SK-N-SH (cell line): ENCODE measurements around the gene SELENOP. TPM values are rescaled to one million over a fixed set of nuclear protein-coding genes. Genes with fewer than 3 reads are reported as not detected.

Experiments used
- CTCF ChIA-PET: fragments of 300-600, 350-600 bp; formaldehyde crosslinking; extraction: SDS; loops from one replicate; lab custom pipeline; 2021; lab: Yijun Ruan, JAX
- POLR2A ChIA-PET: fragments of 350-600 bp; sonication (Branson Sonifier 250); formaldehyde crosslinking; extraction: SDS; loops from one replicate; lab custom pipeline; 2020; ENCODE audit warnings: antibody characterized with exemption, inconsistent platforms; lab: Yijun Ruan, JAX
- DNase-seq: peaks from one replicate; pipeline ENCODE4 v3.0.0; 2012
- H2AFZ ChIP-seq: fragments of 200-600 bp; sonication (generic); 2 replicates; pipeline ENCODE4 v1.8.1; 2016; ENCODE audit warnings: antibody characterized with exemption, mild to moderate bottlenecking, low read depth
- H3F3A ChIP-seq: fragments of 200-600 bp; sonication (generic); replicated peaks from 2 replicates; pipeline ENCODE3; 2016; ENCODE audit warnings: antibody characterized with exemption, mild to moderate bottlenecking; ENCODE audit not compliant: insufficient read depth
- H3K27ac ChIP-seq, 2 experiments: fragments of 200-500 bp in 1 of 2; fragments of 200-600 bp in 1 of 2; sonication (Bioruptor generic) in 1 of 2; sonication (generic), shearing (Covaris generic) in 1 of 2; 2 replicates each; pipeline versions ENCODE4 v1.5.1 to v1.6.1; 2014 to 2016; ENCODE audit warnings: low read depth in 2 of 2, inconsistent platforms in 1 of 2, low read length in 1 of 2, mild to moderate bottlenecking in 1 of 2, mixed read lengths in 1 of 2
- H3K27me3 ChIP-seq: fragments of 200-600 bp; sonication (generic), shearing (Covaris generic); 2 replicates; pipeline ENCODE4 v1.6.1; 2016; ENCODE audit warnings: mixed run types; ENCODE audit not compliant: insufficient read depth
- H3K36me3 ChIP-seq, 2 experiments: fragments of 200-500 bp in 1 of 2; fragments of 200-600 bp in 1 of 2; sonication (Bioruptor generic) in 1 of 2; sonication (generic) in 1 of 2; replicated peaks in 1 of 2; 2 replicates each; pipeline versions ENCODE3 to v1.5.1; 2014 to 2016; ENCODE audit warnings: low read length in 1 of 2, mild to moderate bottlenecking in 1 of 2; ENCODE audit not compliant: insufficient read depth in 2 of 2, control insufficient read depth in 1 of 2
- H3K4me1 ChIP-seq, 2 experiments: fragments of 200-500 bp in 1 of 2; fragments of 200-600 bp in 1 of 2; sonication (Bioruptor generic) in 1 of 2; sonication (generic), shearing (Covaris generic) in 1 of 2; 2 replicates each; pipeline versions ENCODE4 v1.5.1 to v1.6.1; 2014 to 2016; ENCODE audit warnings: low read depth in 1 of 2, low read length in 1 of 2, mixed run types in 1 of 2; ENCODE audit not compliant: insufficient read depth in 2 of 2, control insufficient read depth in 1 of 2
- H3K4me2 ChIP-seq: fragments of 200-600 bp; sonication (generic), shearing (Covaris generic); 2 replicates; pipeline ENCODE4 v1.6.1; 2017; ENCODE audit warnings: mixed run types
- H3K4me3 ChIP-seq, 2 experiments: fragments of 200-500 bp in 1 of 2; fragments of 200-600 bp in 1 of 2; sonication (Bioruptor generic) in 1 of 2; sonication (generic), shearing (Covaris generic) in 1 of 2; 2 replicates each; pipeline versions ENCODE4 v1.5.1 to v1.8.1; 2014 to 2016; ENCODE audit warnings: low read depth in 2 of 2, inconsistent platforms in 1 of 2, low read length in 1 of 2, mild to moderate bottlenecking in 1 of 2, mixed read lengths in 1 of 2, moderate library complexity in 1 of 2
- H3K79me2 ChIP-seq: fragments of 200-600 bp; sonication (generic); 2 replicates; pipeline ENCODE4 v1.8.1; 2017; ENCODE audit warnings: mild to moderate bottlenecking; ENCODE audit not compliant: insufficient read depth
- H3K9ac ChIP-seq: fragments of 200-600 bp; sonication (generic); 2 replicates; pipeline ENCODE4 v1.6.1; 2017; ENCODE audit warnings: mixed run types
- H3K9me2 ChIP-seq: fragments of 200-600 bp; sonication (generic); 2 replicates; pipeline ENCODE4 v1.6.1; 2017; ENCODE audit warnings: mixed run types
- H3K9me3 ChIP-seq: fragments of 200-600 bp; sonication (generic); 2 replicates; pipeline ENCODE4 v1.6.1; 2017; ENCODE audit warnings: mixed run types, mild to moderate bottlenecking, moderate library complexity
- H4K20me1 ChIP-seq: fragments of 200-600 bp; sonication (generic); 2 replicates; pipeline ENCODE4 v1.6.1; 2017; ENCODE audit warnings: mild to moderate bottlenecking, mixed run types; ENCODE audit not compliant: insufficient read depth
- CTCF ChIP-seq: fragments of 200-600 bp; sonication (generic); IDR thresholded peaks from 2 replicates; pipeline ENCODE4 v1.6.1; 2017; ENCODE audit warnings: antibody characterized with exemption, mild to moderate bottlenecking, moderate library complexity
- EP300 ChIP-seq, 2 experiments: IDR thresholded peaks; 2 replicates each; pipeline versions ENCODE4 v1.4.0 to v1.6.1; 2012; ENCODE audit warnings: borderline replicate concordance in 1 of 2, low read depth in 1 of 2, low read length in 1 of 2
- FOXJ3 ChIP-seq: sonication (generic); formaldehyde crosslinking; IDR thresholded peaks from 2 replicates; pipeline ENCODE4 v1.5.1; 2020; ENCODE audit warnings: mild to moderate bottlenecking, missing genetic modification reagents
- FOXM1 ChIP-seq: IDR thresholded peaks from 2 replicates; pipeline ENCODE4 v1.4.0; 2012; ENCODE audit warnings: low read depth, mild to moderate bottlenecking
- GABPA ChIP-seq: IDR thresholded peaks from 2 replicates; pipeline ENCODE4 v1.4.0; 2012; ENCODE audit warnings: low read depth, mild to moderate bottlenecking
- GATA2 ChIP-seq: sonication (generic); formaldehyde crosslinking; IDR thresholded peaks from 2 replicates; pipeline ENCODE4 v1.5.0; 2020; ENCODE audit warnings: mild to moderate bottlenecking, missing genetic modification reagents
- JUND ChIP-seq: IDR thresholded peaks from 2 replicates; pipeline ENCODE4 v1.4.0; 2012
- MEF2A ChIP-seq: IDR thresholded peaks from 2 replicates; pipeline ENCODE4 v1.4.0; 2012; ENCODE audit warnings: low read depth, borderline replicate concordance
- MXI1 ChIP-seq: IDR thresholded peaks from 2 replicates; pipeline ENCODE4 v1.6.1; 2012; ENCODE audit warnings: mild to moderate bottlenecking, low read depth, low read length, improper control_type of control experiment
- RFX5 ChIP-seq: IDR thresholded peaks from 2 replicates; pipeline ENCODE4 v1.6.1; 2012; ENCODE audit warnings: mild to moderate bottlenecking, improper control_type of control experiment, low read length
- RXRA ChIP-seq: IDR thresholded peaks from 2 replicates; pipeline ENCODE4 v1.4.0; 2012; ENCODE audit warnings: low read depth, mild to moderate bottlenecking, borderline replicate concordance
- SMC3 ChIP-seq: IDR thresholded peaks from 2 replicates; pipeline ENCODE4 v1.6.1; 2012; ENCODE audit warnings: low read depth, low read length, improper control_type of control experiment
- TEAD4 ChIP-seq: IDR thresholded peaks from 2 replicates; pipeline ENCODE4 v1.4.0; 2012; ENCODE audit warnings: mild to moderate bottlenecking, borderline replicate concordance; ENCODE audit not compliant: insufficient read depth
- USF2 ChIP-seq: fragments of 150-350 bp; IDR thresholded peaks from 2 replicates; pipeline ENCODE4 v1.6.1; 2017; ENCODE audit warnings: antibody characterized with exemption, low read length, low read depth, borderline replicate concordance
- WGBS: methylation state at CpG from one replicate; pipeline ENCODE4 v1.1.6; 2017; ENCODE audit warnings: low lambda C conversion rate; 5-methylcytosine and 5-hydroxymethylcytosine counted together
- polyA plus RNA-seq, 3 experiments: library from polyadenylated mRNA; depleted of rRNA; stranded (reverse); fragments of >200 nt; gene quantifications; 2 replicates each; pipeline ENCODE4 v1.2.3, GENCODE V29; 2012
- TF ChIP-seq, protein P1 (sequence below): IDR thresholded peaks from 2 replicates; pipeline ENCODE4 v1.4.0; 2012; ENCODE audit warnings: low read depth, borderline replicate concordance

SELENOP gene
- polyA plus RNA-seq, 1 of the 3 experiments (the other 2 are of a cell fraction) = 0.08 TPM

GRCh38 chr5:42836070-42836769 lies 24.5 kb upstream of the SELENOP start:
- H3K4me2 ChIP-seq = no peak overlapping the region
- no peaks in the 10 kb centered on the region for H3K9me2 ChIP-seq
- TF ChIP-seq USF2 (no peak), SMC3 (no peak), MEF2A (no peak), RXRA (no peak), RFX5 (no peak), GABPA (no peak), FOXJ3 (no peak)
- TF ChIP-seq, all 33 proteins: peak for 0
- Histone ChIP-seq H3K4me1 (no peaks in the 10 kb centered on the region), H3K36me3 (no peaks in the 10 kb centered on the region), H3K4me3 (no peak overlapping the region), H3K79me2 (no peaks in the 10 kb centered on the region), H3K27me3 (peaks cover 10% of the 10 kb centered on the region; the same call in 1 of the 2 replicates), H3K9ac (no peak overlapping the region), H4K20me1 (no peaks in the 10 kb centered on the region), H3K27ac (no peak overlapping the region), H3K9me3 (no peaks in the 10 kb centered on the region), H3F3A (no peaks in the 10 kb centered on the region), H2AFZ (no peak overlapping the region)
- WGBS = 2% methylated on average over 5 of the region's 25 CpGs
- DNase-seq = no peak
- POLR2A ChIA-PET = no interaction called here
- CTCF ChIA-PET = no interaction called here

- Histone ChIP-seq H3K4me2 (no peak overlapping the region), H3K9me3 (no peaks in the 10 kb centered on the region), H3K4me1 (no peaks in the 10 kb centered on the region), H3K36me3 (no peaks in the 10 kb centered on the region), H3K27me3 (peaks cover 19% of the 10 kb centered on the region; the same call in 1 of the 2 replicates), H3K9ac (no peak overlapping the region), H3K27ac (no peak overlapping the region), H3K79me2 (no peaks in the 10 kb centered on the region), H4K20me1 (no peaks in the 10 kb centered on the region), H3F3A (no peaks in the 10 kb centered on the region), H3K9me2 (no peaks in the 10 kb centered on the region), H2AFZ (no peak overlapping the region), H3K4me3 (no peak overlapping the region)
- TF ChIP-seq SMC3 (no peak), FOXJ3 (no peak), TEAD4 (no peak), FOXM1 (no peak), RFX5 (no peak), JUND (no peak), GABPA (no peak), MXI1 (no peak), EP300 (IDR thresholded peaks at IDR 0.05; ENCODE audit: borderline replicate concordance in 1 of 2, low read depth in 1 of 2, low read length in 1 of 2) (no peak), CTCF (no peak), GATA2 (CRISPR knock-in tag) (no peak)
- TF ChIP-seq, protein P1, sequence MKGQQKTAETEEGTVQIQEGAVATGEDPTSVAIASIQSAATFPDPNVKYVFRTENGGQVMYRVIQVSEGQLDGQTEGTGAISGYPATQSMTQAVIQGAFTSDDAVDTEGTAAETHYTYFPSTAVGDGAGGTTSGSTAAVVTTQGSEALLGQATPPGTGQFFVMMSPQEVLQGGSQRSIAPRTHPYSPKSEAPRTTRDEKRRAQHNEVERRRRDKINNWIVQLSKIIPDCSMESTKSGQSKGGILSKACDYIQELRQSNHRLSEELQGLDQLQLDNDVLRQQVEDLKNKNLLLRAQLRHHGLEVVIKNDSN = no peak
- 36% methylated on average over 5 of the region's 5 CpGs for WGBS
- POLR2A ChIA-PET = no interaction called here
- CTCF ChIA-PET = interaction anchor here (1.0 kb wide), 1 partner anchor 57 kb away, joined by 3 read pairs; no protein-coding TSS in a partner anchor
- no peak for DNase-seq
These were observed 20.4 kb upstream of the SELENOP start for GRCh38 chr5:42832060-42832459.
